Breast epithelium (tissue), 4 donors: ENCODE results near the gene HOXB6. TPM values are rescaled to one million over a fixed set of nuclear protein-coding genes. Genes with fewer than 3 reads are reported as not detected.

ENCODE experiments used
- DNase-seq, 2 donors: peaks; one replicate each; pipeline ENCODE4 v3.0.0-alpha.2; 2019; ENCODE audit warnings: low spot score in 2 of 2
- H3K27ac ChIP-seq, 2 donors: fragments of 200-600 bp; sonication (generic) in 1 of 2; one replicate each; pipeline ENCODE4 v1.5.1; 2016 to 2019; ENCODE audit warnings: mild to moderate bottlenecking in 1 of 2
- H3K27me3 ChIP-seq, 2 donors: fragments of 200-600 bp; sonication (generic) in 1 of 2; one replicate each; pipeline versions ENCODE4 v1.5.1 to v1.6.0; 2017 to 2019; ENCODE audit warnings: control low read depth in 1 of 2, mild to moderate bottlenecking in 1 of 2
- H3K36me3 ChIP-seq: fragments of 200-600 bp; one replicate; pipeline ENCODE4 v1.5.1; 2019
- H3K4me1 ChIP-seq, 2 donors: fragments of 200-600 bp; sonication (generic); one replicate each; pipeline ENCODE4 v1.5.1; 2016 to 2019; ENCODE audit warnings: control low read depth in 1 of 2
- H3K4me3 ChIP-seq, 3 donors: fragments of 200-600 bp; sonication (generic); 1 replicate in 2 of 3; 2 replicates in 1 of 3; pipeline ENCODE4 v1.5.1; 2016 to 2019; ENCODE audit warnings: mild to moderate bottlenecking in 3 of 3, moderate library complexity in 2 of 3
- H3K9me3 ChIP-seq, 2 donors: fragments of 200-600 bp; sonication (generic) in 1 of 2; one replicate each; pipeline ENCODE4 v1.5.1; 2016 to 2019; ENCODE audit warnings: control low read depth in 1 of 2
- CTCF ChIP-seq, 3 donors: fragments of 450-650 bp; IDR thresholded peaks; one replicate each; pipeline ENCODE4 v1.5.1; 2016 to 2017; ENCODE audit warnings: antibody characterized with exemption in 3 of 3, mild to moderate bottlenecking in 3 of 3, moderate library complexity in 3 of 3
- POLR2A ChIP-seq: fragments of 450-650 bp; IDR thresholded peaks from one replicate; pipeline ENCODE4 v1.6.1; 2016; ENCODE audit warnings: antibody characterized with exemption, mild to moderate bottlenecking, moderate library complexity
- POLR2AphosphoS5 ChIP-seq, 3 donors: sonication (generic); formaldehyde crosslinking; IDR thresholded peaks; one replicate each; pipeline ENCODE4 v1.6.1; 2017; ENCODE audit warnings: antibody characterized with exemption in 3 of 3
- intact Hi-C: fragments of 100-400 bp; cut with DNase I; formaldehyde crosslinking; loops from one replicate; pipeline ENCODE4 v1.15.1; 2023; ENCODE audit warnings: low total_unique reads
- total RNA-seq, 3 donors: library from RNA; depleted of rRNA; stranded (reverse); fragments of >200 nt; gene quantifications; one replicate each; pipeline ENCODE4 v1.1.0, GENCODE V29; 2016

HOXB6 gene
- total RNA-seq, 3 donors from 2014 or later, result 1.0 to 24.9 (median 18.2) TPM

GRCh38 chr17:48646183-48647102 lies 41.7 kb upstream of the HOXB6 start:
- H3K4me3 ChIP-seq, result peak overlapping the region in 2 of 3 donors; percentile 40 to 65
- H3K4me1 ChIP-seq, result peaks cover 0 to 3% of the 10 kb centered on the region in 2 donors
- TF ChIP-seq POLR2AphosphoS5 (IDR thresholded peaks at IDR 0.05) (no peak), POLR2A (no peak), CTCF (IDR thresholded peaks at IDR 0.05) (no peak)
- no peaks in the 10 kb centered on the region for H3K36me3 ChIP-seq
- no peak overlapping the region for H3K27ac ChIP-seq
- H3K9me3 ChIP-seq, result no peaks in the 10 kb centered on the region
- intact Hi-C loops, result no loop called here
- H3K27me3 ChIP-seq, result peaks cover 18 to 85% of the 10 kb centered on the region in 2 donors
- no peak for DNase-seq

- Histone ChIP-seq H3K9me3 (no peaks in the 10 kb centered on the region), H3K27ac (no peak overlapping the region), H3K27me3 (peaks cover 18 to 90% of the 10 kb centered on the region in 2 donors), H3K4me1 (peaks cover 0 to 3% of the 10 kb centered on the region in 2 donors), H3K36me3 (no peaks in the 10 kb centered on the region), H3K4me3 (peak overlapping the region in 1 of 3 donors; percentile 65)
- TF ChIP-seq POLR2A (no peak), POLR2AphosphoS5 (IDR thresholded peaks at IDR 0.05) (no peak), CTCF (IDR thresholded peaks at IDR 0.05) (no peak)
- no peak for DNase-seq
- intact Hi-C loops, result no loop called here
Measured at GRCh38 chr17:48645639-48646182, 40.9 kb upstream of the HOXB6 start.

DNA sequence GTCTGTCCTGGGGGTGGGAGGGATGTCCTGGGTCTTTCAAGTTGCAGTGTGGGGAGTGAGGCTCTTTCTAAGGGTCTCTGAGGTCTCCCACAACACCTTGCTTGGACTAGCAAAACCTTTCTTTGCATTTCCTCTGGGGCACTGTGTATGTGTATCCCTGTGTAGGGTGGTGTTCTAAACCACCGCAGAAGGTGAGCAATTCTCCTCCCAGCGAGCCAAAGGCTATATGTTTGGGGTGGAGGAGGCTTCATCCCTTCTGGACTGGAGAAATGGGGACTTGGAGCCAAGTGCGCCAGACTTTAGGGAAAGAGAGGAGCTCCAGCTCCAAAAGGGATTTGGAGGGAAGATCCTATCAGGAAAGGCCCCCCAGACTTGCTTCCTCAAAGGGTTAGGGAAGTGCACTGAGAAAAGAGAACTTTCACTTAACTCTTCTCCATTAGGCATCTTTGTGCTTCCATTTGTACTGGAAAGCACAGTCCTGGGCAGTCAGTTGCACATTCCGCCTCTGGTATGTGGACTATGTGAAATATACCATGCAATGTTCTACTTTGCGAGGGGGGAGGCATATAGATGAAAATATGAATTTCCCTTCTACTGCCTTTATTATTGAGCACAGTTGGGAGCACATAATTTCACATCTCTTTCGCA lies 40.2 kb upstream of the HOXB6 start:
- peaks cover 18 to 88% of the 10 kb centered on the region in 2 donors for H3K27me3 ChIP-seq
- H3K9me3 ChIP-seq, result no peaks in the 10 kb centered on the region
- no peak overlapping the region for H3K4me3 ChIP-seq
- no peaks in the 10 kb centered on the region for H3K36me3 ChIP-seq
- intact Hi-C loops, result no loop called here
- peaks cover 0 to 3% of the 10 kb centered on the region in 2 donors for H3K4me1 ChIP-seq
- no peak for DNase-seq
- H3K27ac ChIP-seq, result no peak overlapping the region
- TF ChIP-seq CTCF (IDR thresholded peaks at IDR 0.05) (no peak), POLR2A (no peak), POLR2AphosphoS5 (IDR thresholded peaks at IDR 0.05) (no peak)

- no peak for DNase-seq
- no peak overlapping the region for H3K27ac ChIP-seq
- TF ChIP-seq POLR2A (no peak), POLR2AphosphoS5 (IDR thresholded peaks at IDR 0.05) (no peak), CTCF (IDR thresholded peaks at IDR 0.05) (no peak)
- H3K9me3 ChIP-seq, result no peaks in the 10 kb centered on the region
- H3K36me3 ChIP-seq, result no peaks in the 10 kb centered on the region
- peaks cover 19 to 96% of the 10 kb centered on the region in 2 donors for H3K27me3 ChIP-seq
- H3K4me3 ChIP-seq, result no peak overlapping the region
- intact Hi-C loops, result no loop called here
- peaks cover 0 to 3% of the 10 kb centered on the region in 2 donors for H3K4me1 ChIP-seq
Measured at GRCh38 chr17:48644159-48644558, 39.4 kb upstream of the HOXB6 start.

GRCh38 chr17:48643697-48644012 lies 38.9 kb upstream of the HOXB6 start:
- H3K36me3 ChIP-seq, result no peaks in the 10 kb centered on the region
- H3K27ac ChIP-seq, result no peak overlapping the region
- peaks cover 21 to 98% of the 10 kb centered on the region in 2 donors for H3K27me3 ChIP-seq
- no peak overlapping the region for H3K4me3 ChIP-seq
- intact Hi-C loops, result no loop called here
- H3K4me1 ChIP-seq, result peaks cover 0 to 3% of the 10 kb centered on the region in 2 donors
- H3K9me3 ChIP-seq, result no peaks in the 10 kb centered on the region
- TF ChIP-seq POLR2A (no peak), CTCF (IDR thresholded peaks at IDR 0.05) (no peak), POLR2AphosphoS5 (IDR thresholded peaks at IDR 0.05) (no peak)
- DNase-seq, result no peak
